IPS-11a (cell line): Measurements from ENCODE around the gene CELF5.
"Not testable (repeated sequence)": the region's sequence is repeated elsewhere in the genome, so short reads cannot be mapped to it uniquely, and the experiment has no call there.

Experiments used
- H3K4me3 ChIP-seq: one replicate; pipeline ENCODE4 v1.5.1; 2013; ENCODE audit warnings: low read depth, low read length, control low read depth

CELF5 gene

DNA sequence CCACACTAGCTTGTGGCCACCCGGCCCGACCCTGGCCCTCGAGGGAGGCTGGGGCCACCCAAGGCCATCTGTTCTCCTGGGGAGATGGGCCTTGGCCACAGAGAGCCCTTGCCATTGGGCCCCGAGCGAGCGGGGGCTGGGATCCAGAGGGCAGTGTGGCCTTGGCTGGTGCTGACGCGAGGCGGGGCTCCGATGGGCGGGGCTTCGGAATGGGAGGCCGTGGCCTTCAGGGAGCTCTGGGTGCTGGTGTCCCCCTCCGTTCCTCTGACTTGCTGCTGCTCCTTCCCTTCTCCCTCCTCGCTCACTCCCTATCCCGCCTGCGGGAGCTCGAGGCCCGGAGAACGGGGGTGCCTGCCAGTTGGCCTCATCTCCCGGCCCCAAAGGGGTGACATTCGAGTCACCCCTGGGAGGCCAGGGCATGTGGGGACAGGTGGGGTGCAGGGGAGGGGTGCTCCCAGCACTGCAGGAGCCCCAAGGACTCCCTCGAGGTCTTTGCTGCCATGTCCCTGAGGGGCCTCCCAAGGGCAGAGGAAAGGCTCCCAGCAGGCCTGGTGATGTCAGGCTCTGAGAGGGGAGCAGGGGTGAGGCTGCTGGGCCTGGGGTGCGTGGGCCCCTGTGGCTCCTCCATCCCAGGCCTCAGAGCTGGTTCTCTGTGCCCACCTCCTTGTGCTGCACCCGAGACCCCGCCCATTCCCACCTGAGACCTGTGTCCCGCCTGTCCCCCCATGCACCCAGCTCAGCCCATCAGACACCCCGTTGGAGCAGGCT lies 34.6 kb upstream of the CELF5 start:
- H3K4me3 ChIP-seq, result no peak overlapping the region

DNA sequence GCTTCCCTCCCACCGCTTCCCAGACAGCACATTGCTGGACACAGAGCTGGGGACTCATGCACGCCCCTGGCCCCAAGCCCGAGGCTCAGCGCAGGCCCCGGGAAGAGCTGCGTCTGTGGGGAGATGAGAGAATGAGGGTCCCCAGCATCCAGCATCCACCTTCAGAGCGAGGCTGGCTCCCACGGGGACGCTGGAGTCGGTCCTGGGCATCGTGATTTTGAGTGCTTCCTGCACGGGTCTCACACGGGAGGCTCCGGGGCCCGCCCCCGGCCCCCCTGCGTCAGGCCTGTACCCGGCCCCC lies 34.0 kb upstream of the CELF5 start:
- H3K4me3 ChIP-seq, result no peak overlapping the region

DNA sequence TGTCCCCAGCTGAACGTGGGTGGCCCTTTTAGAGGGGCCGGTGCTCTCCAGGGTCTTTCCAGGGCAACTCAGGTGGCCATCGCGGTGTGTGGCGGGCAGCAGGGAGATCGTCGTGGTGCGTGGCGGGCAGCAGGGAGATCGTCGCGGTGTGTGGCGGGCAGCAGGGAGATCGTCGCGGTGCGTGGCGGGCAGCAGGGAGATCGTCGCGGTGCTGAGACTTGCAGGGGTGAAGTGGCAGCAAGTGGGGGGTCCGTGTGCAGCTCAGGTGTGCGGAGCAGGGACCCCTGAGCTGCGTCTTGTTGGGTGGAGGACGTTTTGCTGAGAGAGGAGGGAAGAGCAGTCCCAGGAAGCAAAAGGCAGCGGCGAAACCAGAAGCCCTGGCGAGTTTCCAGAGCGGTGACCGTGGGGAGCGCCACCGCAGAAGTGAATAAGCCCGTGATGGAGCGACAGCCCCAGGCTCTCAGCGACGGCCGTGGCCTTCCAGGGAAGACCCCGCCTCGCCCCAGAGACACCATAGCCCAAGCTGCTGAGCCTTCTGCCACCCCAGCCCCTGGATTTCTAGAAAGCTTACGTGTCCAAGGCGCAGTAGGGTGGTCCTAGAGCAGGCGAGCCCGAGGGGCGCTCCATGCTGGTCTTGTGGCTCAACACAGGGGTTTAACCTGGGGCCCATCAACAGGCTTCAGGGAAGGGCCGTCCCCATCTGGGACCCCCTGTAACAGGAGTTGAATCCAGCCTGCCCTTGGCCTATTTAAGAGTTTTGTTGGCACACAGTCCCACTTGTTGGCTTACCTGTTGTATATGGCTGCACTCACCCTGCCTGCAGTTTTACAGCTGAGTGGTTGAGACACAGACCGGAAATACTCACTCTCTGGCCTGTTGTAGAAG lies 33.3 kb upstream of the CELF5 start:
- H3K4me3 ChIP-seq, result no peak overlapping the region

DNA sequence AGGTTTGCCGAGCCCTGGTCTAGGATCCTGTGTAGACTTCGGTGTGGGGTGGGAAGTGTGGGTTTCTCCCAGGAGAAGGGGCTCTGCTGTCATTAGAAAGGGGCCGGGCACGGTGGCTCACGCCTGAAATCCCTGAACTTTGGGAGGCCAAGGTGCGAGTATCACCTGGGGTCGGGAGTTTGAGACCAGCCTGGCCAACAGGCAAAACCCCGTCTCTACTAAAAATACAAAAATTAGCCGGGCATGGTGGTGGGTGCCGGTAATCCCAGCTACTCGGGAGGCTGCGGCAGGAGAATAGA lies 32.7 kb upstream of the CELF5 start:
- H3K4me3 ChIP-seq, result not testable (repeated sequence)

DNA sequence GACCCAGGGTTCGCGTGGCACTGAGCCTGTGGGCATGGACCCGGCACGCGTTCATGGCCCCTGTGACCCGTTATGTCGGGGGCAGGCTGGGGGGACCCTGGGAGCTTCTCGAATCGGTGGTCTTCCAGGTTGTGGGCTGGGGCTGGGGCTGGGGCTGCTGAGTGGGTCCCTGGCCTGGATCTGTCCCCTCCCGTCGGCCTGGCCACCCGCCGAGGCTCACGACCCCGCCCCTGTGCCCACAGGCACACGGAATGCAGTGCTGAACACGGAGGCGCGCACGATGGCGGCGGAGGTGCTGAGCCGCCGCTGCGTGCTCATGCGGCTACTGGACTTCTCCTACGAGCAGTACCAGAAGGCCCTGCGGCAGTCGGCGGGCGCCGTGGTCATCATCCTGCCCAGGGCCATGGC lies 32.2 kb upstream of the CELF5 start:
- H3K4me3 ChIP-seq, result no peak overlapping the region

DNA sequence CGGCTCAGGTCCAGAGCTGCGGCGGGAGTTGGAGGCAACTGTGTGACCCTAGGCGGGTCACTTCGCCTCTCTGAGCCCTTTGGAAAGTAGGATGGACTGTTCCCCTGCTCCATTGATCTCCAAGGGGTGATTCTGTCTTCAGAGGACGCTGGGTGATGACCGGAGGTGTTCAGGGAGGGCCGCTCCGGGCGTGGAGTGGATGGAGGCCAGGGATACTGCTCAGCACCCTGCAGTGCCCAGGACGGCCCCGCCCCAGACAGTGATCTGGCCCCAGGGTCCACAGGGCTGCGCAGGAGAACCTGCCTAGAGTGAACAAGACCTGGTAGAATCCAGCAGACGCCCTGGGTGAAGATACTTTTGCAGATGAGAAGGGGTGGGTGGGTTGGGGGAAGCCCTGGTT lies 31.8 kb upstream of the CELF5 start:
- no peak overlapping the region for H3K4me3 ChIP-seq

DNA sequence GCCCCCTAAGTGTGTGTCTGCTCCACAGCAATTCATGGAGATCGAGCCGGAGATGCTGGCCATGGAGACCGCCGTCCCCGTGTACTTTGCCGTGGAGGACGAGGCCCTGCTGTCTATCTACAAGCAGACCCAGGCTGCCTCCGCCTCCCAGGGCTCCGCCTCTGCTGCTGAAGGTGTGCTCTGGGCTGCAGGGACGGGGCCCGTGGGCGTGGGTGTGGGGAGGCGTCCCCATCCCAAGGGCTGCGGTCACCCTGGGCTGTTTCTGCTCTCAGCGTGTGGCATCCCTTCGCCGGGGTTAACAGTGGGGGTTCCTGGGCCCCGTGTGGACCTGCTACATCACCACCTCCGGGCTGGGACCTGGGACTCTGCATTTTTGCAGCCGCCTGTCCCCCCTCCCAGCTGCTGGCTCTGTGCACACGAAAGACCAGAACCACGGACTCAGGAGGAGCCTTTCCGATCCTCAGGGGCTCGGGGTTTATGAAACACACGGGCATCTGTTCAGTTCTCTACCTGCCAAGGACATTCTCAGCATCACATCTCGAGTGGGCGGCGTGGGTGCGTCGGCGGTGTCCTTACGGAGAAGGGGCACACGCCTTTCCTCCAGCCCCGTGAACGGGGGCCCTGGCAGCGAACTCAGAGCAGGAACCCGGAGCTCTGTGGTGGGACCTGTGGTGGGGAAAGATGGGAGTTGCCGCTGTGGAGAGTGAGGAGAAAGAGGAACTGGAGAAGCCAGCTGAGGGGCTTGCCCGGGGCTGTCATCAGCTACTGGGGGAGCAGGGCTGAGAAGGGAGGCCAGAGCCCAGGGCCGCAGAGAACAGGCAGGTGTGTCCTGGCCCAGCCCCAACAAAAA lies 31.0 kb upstream of the CELF5 start:
- no peak overlapping the region for H3K4me3 ChIP-seq

DNA sequence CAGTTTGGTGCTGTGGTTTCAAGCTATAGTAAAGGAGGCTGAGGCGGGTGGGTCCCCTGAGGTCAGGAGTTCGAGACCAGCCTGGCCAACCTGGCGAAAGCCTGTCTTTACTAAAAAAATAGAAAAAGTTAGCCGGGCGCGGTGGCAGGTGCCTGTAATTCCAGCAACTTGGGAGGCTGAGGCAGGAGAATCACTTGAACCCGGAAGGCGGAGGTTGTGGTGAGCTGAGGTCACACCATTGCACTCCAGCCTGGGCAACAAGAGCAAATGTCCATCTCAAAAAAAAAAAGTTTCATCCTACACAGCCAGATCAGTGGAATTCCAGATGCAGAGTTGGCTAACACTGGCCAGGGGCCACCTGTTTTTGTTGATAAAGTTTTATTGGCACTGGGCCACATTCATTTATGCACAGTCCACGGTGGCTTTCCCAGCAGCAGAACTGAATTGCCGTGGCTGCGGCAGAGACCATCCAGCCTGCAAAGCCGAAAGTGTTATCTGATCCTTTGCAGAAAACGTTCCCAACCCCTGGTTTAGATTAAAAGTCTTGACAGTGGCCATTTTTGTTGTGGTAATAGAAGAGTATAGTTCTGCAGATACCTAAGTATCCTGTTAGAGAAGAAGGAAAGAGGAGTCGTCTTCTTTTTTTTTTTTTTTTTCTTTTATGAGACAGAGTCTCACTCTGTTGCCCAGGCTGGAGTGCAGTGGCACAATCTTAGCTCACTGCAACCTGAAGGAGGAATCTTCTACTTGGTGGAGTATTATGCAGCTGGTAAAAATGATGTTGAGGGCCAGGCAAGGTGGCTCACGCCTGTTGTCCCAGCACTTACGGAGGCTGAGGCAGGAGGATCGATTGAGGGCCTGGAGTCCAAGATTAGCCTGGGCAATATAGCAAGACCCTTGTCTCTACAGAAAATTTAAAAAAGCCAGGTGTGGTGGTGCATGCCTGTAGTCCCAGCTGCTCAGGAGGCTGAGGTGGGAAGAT lies 30.1 kb upstream of the CELF5 start:
- H3K4me3 ChIP-seq, result no peak overlapping the region

DNA sequence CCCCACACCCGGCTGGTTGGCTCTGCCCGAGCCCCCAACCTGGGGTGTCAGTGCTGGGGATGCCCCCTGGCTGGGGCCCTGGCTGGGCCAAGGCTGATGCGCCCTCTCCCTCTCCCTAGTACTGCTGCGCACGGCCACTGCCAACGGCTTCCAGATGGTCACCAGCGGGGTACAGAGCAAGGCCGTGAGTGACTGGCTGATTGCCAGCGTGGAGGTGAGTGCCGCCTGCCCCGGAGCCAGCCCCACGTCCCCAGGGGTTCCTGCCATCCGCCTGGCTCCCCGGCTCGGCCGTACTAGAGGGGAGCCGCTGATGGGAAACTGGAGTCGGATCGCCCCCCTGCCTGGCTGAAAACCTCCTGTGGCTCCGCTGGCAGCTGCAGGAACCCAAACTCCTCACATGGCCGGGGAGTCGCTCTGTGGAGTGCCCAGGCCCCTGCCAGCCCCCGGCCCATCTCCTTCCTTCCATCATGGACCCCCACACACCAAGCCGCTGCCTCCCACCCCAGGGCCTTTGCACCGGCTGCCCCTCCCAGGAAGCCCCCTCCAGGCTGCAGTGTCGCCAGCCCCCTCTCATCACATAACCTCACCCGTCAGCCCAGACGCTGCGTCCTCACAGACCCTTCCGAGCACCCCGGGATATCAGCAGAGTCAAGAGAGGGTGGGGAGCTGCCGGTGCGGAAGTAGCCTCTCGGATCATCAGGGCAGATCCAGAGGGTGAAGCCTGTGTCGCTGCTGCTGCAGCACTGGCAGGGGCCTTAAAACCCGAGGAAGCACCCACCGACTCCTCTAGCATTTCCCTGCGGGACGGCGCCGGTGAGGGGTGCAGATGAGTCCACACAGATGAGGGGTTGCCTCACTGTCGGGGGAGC lies 28.2 kb upstream of the CELF5 start:
- H3K4me3 ChIP-seq, result no peak overlapping the region

DNA sequence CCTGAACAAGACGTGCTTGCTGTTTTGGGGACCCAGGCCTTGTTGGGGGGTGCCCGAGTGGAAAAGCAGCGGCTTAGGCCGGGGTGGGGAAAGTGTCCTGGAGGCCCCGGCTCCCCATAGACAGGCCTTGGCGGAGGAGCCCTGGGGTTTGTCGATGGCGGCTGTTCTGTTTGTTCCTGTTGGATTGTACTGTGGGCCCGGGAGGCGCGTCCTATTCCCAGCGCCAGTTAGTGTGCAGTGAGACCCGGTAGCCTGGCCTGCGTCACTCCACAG lies 27.6 kb upstream of the CELF5 start:
- H3K4me3 ChIP-seq, result no peak overlapping the region

DNA sequence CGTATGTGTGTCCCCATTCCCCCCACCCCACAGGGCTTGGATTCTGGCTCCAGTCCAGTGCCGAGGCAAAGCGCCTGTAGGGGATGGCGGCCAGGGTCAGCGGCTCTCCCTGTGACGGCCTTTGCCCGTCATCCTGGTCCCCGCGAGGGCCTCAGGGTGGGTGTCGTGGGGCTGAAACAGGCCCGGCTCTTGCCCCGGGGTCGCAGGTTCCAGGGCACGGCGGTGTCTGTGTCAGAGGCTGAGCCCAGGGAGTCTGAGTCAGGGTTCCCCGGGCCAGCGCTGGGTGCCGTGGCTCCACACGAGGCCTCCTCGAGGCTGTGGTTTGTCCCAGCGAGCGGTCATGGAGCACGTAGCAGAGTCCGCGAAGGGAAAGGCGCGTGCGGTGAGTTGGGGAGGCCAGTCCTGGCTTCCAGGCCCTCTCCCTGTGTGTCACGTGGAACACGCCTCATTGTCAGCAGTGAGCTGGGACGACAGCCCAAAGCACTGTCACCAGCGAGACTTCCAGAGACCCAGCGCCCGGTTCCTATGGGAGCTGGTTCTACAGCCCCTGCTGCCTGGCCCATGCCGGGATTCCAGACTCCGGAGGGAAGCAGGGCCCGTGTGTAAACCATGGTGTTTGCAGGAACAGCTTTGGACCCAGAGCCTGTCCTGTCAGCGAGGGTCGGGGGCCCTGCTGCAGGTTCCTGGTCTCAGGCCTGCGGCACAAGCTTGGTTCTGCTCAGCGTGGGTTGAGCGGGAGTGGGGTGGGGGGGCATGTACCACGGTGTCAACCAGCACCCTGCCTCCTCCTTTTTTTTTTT lies 25.4 kb upstream of the CELF5 start:
- no peak overlapping the region for H3K4me3 ChIP-seq

DNA sequence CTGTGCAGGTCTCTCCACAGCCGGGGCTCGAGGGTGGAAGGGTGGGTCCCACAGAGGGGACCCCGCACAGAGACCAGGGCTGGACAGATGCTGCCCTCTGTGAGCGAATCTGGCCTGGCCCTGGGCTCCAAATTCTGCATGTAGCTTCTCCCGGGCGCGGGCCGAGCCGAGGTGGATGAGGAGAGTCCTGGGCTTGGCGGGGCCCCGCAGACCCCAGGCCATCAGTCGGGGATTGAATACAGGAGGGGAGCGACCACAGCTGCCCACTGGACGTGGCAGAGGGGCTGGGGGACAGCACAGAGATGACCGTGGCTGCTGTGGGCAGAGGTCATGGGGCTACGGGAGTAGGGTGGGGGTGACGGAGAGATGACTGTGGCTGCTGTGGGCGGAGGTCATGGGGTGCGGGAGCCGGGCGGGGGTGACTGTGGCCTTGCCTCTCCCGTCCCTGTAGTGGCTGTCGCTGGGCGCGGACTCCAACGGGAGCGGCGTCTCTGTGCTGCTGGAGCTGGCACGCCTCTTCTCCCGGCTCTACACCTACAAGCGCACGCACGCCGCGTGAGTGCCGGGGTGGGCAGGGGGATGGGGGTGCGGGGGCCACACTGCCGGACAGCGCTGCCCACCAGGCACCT lies 23.3 kb upstream of the CELF5 start:
- no peak overlapping the region for H3K4me3 ChIP-seq

DNA sequence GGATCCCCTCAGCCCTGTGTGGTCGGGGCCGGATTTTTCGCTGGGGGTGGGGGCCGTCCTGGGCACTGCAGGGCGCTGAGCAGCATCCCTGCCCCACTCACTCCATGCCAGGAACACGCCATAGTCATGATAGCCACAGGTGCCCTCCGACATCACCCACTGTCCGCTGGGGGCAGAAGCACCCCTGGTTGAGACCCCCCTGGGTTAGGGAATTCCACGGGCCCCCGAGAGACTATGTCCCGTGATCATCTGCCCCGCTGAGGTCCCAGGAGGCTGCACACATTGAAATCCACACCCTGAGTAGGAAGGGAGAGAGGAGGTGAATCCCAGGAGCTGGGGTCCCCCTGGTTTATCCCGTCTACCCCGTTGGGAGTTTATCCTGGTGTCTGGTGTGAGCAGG lies 22.6 kb upstream of the CELF5 start:
- no peak overlapping the region for H3K4me3 ChIP-seq

DNA sequence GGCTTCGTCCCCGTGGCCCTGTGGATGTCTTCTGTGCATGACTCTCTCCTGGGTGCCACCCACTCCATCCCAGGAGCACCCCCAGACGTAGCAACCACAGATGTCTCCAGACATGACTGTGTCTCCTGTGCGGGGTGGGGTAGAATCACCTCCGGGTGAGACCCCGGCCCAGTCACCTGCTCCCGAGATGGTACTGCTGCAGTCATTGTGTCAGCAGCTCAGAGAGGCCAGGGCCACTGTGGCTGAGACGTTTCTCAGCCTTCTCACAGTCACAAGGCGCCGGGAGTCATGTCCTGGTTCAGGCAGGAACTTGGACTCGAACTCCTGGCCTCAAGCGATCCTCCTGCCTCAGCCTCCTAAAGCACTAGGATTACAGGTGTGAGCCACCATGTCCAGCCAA lies 22.1 kb upstream of the CELF5 start:
- no peak overlapping the region for H3K4me3 ChIP-seq

DNA sequence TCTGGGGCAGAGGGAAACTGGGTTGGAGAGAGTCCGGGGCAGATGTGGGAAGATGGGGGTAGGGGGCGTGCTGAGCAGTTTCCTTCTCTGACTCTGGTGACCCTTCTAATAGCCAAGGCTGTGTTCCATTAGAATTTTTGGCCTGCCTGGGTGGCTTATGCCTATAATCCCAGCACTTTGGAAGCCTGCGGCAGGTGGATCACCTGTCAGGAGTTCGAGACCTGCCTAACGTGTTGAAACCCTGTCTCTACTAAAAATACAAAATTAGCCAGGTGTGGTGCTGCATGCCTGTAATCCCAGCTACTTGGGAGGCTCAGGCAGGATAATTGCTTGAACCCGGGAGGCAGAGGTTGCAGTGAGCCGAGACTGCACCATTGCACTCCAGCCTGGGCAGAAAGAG lies 21.6 kb upstream of the CELF5 start:
- H3K4me3 ChIP-seq, result not testable (repeated sequence)

DNA sequence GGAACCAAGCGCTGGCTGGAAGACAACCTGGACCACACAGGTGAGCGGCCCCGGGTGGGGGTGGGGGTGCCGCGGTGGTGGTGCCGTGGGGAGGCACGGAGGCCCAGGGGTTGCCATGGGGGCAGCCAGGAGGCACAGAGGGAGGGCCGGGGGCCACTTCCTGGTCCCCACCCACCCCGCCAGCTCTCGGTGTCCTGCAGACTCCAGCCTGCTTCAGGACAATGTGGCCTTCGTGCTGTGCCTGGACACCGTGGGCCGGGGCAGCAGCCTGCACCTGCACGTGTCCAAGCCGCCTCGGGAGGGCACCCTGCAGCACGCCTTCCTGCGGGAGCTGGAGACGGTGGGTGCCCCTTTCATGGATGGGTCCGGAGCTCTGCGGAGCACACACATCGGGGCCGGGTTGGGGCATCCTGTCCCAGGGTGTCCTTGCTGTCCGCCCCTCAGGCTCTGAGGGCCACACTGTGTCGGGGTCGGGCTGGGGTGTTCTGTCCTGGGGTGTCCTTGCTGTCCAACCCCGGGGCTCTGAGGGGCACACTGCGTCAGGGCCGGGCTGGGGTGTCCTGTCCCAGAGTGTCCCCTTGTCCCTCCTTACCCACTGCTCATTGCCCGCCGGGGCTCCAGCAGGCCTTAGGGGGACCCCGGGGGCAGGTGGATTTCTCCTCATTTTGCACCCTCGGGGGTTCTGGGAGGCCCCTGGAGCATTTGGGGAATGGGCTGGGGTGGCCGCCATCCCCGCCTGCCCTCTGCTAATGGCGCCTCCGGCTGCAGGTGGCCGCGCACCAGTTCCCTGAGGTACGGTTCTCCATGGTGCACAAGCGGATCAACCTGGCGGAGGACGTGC lies 20.4 kb upstream of the CELF5 start:
- no peak overlapping the region for H3K4me3 ChIP-seq

DNA sequence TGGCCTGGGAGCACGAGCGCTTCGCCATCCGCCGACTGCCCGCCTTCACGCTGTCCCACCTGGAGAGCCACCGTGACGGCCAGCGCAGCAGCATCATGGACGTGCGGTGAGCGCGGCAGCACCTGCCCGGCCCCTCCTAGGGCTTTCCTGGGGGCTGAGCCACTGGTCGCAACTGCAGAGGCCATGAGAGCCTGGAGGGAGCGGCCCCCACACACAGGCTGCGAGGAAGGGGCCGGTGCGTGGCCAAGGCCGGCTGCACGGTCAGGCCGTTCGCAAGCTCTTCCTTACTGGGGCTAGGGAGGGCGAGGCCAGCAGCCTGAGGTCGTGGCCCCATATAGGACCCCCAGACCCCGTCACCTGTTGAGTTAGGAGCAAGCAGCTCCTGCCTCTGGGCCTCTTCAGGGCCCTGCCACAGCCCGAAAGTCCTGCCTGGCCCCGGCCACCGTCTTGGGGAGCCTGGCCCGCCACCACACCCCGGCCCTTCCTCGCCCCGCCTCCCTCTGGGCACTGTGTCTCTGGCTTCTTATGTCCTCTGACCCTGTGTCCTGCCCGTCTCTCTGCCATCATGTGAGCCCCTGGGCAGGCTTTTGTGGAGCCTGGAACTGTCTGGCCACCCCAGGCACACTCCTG lies 19.7 kb upstream of the CELF5 start:
- no peak overlapping the region for H3K4me3 ChIP-seq
